KG1 (cell line): ENCODE results near the gene HCAR3.
"Not testable (repeated sequence)": the region's sequence is repeated elsewhere in the genome, so short reads cannot be mapped to it uniquely, and the experiment has no call there.

Experiments used
- DNase-seq: peaks from one replicate; lab custom pipeline; 2025; lab: John Stamatoyannopoulos, UW

The HCAR3 gene

GRCh38 chr12:122722387-122722786, 5.8 kb upstream of the HCAR3 start:
- DNase-seq = no peak

- no peak for DNase-seq
These were observed 4.5 kb upstream of the HCAR3 start for GRCh38 chr12:122721057-122721545.

DNA sequence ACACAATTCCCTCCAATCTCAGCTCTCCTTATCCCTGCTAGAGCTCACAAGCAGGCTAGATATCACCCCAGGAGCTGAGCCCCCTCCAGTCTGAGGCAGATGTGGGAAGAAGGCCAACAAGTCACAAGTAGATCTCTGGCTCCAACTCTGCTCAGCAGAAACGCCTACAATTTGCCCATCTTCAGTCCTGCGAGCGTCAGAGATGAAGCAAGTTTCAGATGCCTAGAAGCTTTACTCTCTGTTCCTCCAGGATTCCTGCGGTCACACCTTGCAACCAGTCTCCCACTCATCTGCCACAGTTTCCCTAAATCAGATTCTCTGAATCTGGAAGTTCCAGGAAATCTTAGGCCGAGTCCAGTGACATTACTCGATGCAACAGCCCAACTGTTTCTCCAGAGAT, 1.4 kb downstream of the HCAR3 start:
- DNase-seq = not testable (repeated sequence)

DNA sequence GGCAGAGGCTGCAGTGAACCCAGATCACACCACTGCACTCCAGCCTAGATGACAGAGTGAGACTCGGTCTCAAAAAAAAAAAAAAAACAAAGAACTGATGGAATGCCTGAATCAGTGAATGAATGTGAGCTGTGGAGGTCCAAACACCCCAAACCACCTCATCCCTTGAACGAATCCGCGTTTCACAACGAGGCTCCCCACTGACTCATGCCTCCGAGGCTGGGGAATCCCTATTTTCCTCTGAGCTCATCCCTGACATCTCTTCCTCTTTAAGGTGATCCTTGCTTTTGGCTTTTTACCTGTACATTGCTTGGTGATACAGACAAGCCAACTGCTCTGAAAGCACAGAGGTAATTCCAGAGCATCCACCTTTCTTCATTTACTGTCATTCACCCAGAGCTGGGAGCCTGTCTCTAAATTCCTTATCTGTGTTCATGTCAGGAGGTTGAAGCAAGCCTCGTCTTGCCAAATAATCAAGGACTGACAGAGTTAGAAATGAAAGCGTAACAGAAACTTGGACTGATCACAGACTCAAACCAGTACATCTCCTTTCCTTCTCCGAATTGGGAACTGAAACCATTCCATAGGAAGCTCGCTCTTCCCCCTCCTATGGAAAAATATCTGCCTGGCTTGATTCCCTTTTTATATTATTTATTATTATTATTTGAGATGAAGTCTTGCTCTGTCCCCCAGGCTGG, 3.0 kb downstream of the HCAR3 start:
- DNase-seq = not testable (repeated sequence)

DNA sequence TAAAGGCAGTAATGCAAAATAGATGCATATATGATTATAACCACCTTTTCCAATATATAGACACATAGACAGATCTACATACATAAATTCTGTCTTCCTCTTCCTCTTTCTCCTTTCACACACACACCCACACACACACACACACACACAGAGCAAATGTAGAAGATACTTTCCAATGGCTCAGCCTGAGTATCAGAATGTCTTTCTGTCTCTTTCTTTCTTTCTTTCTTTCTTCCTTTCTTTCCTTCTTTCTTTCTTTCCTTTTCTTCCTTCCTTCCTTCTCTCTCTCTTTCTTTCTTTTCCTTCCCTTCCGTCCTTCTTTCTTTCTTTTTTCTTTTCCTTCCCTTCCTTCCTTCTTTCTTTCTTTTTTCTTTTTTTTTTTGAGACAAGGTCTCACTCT, 5.3 kb downstream of the HCAR3 start:
- not testable (repeated sequence) for DNase-seq

GRCh38 chr12:122710341-122710740, 6.3 kb downstream of the HCAR3 start:
- not testable (repeated sequence) for DNase-seq

- not testable (repeated sequence) for DNase-seq
These were observed 7.3 kb downstream of the HCAR3 start for GRCh38 chr12:122709287-122709686.

DNA sequence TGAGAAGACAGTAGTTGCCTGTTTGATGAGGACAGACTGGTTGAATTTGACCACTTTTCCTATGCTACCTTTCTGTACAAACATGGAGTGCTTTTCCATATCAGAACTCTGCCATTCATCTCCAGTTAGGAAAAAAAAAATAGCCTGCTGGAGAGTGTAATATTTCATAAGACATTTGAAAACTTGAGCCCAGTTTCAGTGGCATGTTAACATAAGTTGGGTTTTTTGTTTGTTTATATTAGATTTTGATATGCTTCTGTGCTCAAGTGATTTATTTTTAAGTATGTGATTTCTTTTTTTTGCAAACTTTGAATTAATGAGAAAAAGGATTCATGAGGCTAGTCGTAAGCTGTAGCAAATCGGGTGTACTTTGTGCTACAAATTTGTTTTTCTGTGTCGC, 12.8 kb downstream of the HCAR3 start:
- DNase-seq = not testable (repeated sequence)

DNA sequence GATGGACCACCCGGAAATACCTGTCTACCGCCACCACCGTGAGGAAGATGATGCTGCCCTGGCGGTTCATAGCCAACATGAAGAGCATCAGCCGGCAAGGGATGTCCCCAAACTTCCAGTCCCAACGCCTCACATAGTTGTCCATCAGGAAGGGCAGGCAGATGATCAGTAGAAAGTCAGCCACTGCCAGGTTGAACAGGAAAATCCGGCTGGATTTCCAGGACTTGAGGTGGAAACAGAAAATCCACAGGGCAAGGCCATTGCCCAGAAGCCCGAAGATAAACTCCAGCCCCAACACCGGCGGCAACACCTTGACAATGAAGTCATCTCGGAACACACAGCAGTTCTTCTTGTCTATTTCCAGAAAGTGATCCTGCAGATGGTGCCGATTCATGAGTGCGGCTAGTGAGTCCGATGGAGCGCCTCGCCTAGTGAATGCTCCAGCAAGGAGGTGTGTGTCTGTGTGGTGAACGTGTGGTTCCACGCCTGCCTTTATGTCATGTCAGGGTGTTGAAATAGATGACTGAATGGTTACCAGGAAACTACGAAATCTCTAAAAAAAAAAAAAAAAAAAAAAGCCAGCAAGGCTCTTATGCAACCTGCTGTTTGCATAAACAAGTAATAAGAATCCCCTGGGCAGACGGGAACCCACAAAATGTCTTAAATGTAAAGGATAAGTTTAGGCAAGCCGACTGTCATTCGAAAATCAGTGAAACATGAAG, 13.6 kb downstream of the HCAR3 start, which contains the start of gene HCAR2:
TSS of gene HCAR2 (minus strand) at position 468 of the 722 bp plus-strand sequence. CDS start at position 394, 74 bp downstream.
- not testable (repeated sequence) for DNase-seq

- not testable (repeated sequence) for DNase-seq
These were observed 15.1 kb downstream of the HCAR3 start for GRCh38 chr12:122701481-122701880.

DNA sequence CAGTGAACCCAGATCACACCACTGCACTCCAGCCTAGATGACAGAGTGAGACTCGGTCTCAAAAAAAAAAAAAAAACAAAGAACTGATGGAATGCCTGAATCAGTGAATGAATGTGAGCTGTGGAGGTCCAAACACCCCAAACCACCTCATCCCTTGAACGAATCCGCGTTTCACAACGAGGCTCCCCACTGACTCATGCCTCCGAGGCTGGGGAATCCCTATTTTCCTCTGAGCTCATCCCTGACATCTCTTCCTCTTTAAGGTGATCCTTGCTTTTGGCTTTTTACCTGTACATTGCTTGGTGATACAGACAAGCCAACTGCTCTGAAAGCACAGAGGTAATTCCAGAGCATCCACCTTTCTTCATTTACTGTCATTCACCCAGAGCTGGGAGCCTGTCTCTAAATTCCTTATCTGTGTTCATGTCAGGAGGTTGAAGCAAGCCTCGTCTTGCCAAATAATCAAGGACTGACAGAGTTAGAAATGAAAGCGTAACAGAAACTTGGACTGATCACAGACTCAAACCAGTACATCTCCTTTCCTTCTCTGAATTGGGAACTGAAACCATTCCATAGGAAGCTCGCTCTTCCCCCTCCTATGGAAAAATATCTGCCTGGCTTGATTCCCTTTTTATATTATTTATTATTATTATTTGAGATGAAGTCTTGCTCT, 16.4 kb downstream of the HCAR3 start:
- not testable (repeated sequence) for DNase-seq

DNA sequence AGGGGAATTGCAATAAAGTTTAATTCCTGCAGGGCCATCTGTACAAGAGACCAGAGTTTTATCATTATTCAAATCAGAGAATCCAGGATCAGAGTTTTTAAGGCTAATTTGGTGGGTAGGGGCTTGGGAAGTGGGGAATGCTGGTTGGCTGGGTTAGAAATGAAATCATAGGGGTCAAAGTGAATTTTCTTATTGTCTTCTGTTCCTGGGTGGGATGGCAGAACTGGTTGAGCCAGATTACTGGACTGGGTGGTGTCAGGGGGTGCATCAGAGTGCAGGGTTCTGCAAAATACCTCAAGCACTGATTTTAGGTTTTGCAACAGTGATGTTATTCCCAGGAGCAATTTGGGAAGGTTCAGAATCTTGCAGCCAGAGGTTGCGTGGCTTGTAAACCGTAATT, 19.7 kb downstream of the HCAR3 start:
- DNase-seq = not testable (repeated sequence)

DNA sequence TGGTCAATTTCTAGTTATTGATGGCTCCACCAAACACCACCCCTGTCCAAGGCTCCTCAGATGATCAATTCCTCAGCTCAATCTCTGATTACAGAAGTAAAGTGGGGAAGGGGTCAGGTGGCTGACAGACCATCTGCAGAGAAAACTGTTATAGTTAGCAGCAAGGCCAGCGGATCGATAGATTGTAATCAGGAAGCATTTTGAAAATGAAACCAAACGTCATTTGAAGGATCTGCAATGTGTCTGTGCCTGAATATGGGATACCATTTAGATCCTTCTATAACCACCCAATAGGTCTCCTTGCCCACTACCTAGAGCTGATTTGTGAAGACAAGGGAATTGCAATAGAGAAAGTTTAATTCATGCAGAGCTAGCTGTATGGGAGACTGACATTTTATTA, 25.0 kb downstream of the HCAR3 start:
- no peak for DNase-seq

- no peak for DNase-seq
These were observed 28.3 kb downstream of the HCAR3 start for GRCh38 chr12:122688291-122688690.

DNA sequence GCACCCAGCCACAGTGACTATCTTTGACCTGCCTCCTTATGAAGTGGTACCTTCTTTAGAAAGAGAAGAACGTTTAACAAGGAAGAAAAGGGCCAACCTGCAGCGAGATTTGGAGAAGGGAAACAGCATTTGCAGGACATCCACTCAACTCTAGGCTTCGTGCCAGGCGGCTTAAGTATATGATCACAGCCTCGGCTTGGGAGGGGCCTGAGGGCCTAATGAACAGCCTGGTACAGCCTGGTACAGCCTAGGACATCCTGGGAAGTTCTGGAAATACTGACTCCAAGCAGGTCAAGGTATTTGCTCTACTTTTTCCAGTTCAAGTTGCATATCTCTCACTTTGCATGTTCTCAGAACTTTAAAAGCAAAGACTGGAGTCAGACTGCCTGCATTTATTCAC, 29.5 kb downstream of the HCAR3 start:
- DNase-seq = no peak

DNA sequence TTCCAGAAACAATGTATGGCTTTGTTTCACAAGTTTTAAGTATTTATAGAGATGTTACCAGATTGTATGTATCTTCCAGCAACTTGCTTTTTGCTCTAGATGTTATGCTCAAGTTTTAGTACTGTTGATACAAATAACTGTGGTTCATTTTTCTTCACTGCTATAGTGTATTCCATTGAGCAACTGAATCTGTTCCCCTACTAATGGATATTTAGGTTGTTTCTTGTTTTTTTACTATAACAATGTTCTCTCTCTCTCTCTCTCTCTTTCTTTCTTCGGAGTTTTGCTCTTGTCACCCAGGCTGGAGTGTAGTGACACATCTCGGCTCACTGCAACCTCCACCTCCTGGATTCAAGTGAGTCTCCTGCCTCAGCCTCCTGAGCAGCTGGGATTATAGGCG, 30.1 kb downstream of the HCAR3 start:
- DNase-seq = no peak

- no peak for DNase-seq
These were observed 32.3 kb downstream of the HCAR3 start for GRCh38 chr12:122684297-122684813.

GRCh38 chr12:122681814-122682213, 34.8 kb downstream of the HCAR3 start:
- DNase-seq = no peak

DNA sequence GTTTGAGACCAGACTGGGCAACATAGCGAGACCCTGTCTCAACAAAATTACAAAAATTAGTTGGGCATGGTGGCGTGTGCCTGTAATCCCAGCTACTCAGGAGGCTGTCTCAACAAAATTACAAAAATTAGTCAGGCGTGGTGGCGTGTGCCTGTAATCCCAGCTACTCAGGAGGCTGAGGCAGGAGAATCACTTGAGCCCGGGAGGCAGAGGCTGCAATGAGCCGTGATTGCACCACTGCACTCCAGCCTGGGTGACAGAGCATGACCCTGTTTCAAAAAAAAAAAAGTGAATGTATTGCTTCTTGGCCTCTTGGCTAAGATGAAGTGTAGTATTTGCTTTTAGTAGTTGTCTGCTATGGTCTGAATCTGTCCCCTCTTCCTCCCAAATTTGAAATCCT, 35.6 kb downstream of the HCAR3 start:
- DNase-seq = not testable (repeated sequence)

DNA sequence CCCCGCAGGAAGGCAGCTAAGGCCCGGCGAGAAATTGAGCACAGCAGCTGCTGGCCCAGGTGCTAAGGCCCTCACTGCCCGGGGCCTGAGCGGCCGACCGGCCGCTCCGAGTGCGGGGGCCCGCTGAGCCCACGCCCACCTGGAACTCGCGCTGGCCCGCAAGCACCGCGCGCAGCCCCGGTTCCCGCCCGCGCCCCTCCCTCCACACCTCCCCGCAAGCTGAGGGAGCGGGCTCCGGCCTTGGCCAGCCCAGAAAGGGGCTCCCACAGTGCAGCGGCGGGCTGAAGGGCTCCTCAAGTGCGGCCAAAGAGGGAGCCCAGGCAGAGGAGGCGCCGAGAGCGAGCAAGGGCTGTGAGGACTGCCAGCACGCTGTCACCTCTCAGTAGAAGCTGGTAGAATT, 39.8 kb downstream of the HCAR3 start:
- DNase-seq = not testable (repeated sequence)

DNA sequence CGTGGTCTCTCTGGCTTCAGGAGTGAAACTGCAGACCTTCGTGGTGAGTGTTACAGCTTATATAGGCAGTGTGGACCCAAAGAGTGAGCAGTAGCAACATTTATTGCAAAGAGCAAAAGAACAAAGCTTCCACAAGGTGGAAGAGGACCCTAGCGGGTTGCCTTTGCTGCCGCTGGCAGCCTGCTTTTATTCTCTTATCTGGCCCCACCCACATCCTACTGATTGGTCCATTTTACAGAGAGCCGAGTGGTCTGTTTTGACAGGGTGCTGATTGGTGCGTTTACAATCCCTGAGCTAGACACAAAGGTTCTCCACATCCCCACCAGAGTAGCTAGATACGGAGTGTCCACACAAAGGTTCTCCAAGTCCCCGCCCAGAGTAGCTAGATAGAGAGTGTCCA, 40.6 kb downstream of the HCAR3 start:
- DNase-seq = not testable (repeated sequence)

DNA sequence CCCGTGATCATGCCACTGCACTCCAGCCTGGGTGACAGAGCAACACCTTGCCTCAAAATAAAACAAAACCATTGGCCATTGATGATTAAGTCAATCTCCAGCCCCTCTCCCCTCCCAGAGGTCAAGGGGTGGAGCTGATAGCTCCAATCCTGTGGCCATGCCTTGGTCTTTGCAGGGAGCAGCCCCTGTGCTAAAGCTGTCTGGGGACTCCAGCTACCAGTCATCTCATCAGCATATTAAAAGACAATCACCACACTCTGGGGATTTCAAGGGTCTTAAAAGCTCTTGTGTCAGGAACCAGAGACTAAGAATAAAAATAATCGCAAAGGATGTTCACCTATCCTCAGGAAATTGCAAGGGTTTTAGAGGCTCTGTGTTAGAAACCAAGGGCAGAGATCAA, 44.1 kb downstream of the HCAR3 start:
- DNase-seq = no peak
